Lower lobe of right lung (tissue), 2 donors: ENCODE results near the gene PHKB. TPM values are rescaled to one million over a fixed set of nuclear protein-coding genes. Genes with fewer than 3 reads are reported as not detected.

Source experiments
- ATAC-seq, 2 donors: fragments of 200-7000 bp; cut with Tn5 transposase; one replicate each; pipeline ENCODE4 v1.9.1; 2020 to 2022; ENCODE audit warnings: mild to moderate bottlenecking in 2 of 2, moderate library complexity in 2 of 2
- DNase-seq: peaks from one replicate; pipeline ENCODE4 v3.0.0-alpha.2; 2020
- H3K27ac ChIP-seq: fragments of 200-600 bp; one replicate; pipeline ENCODE4 v1.8.0; 2022
- H3K27me3 ChIP-seq: fragments of 200-600 bp; one replicate; pipeline ENCODE4 v1.8.0; 2022; ENCODE audit warnings: low read depth
- H3K36me3 ChIP-seq: fragments of 200-600 bp; one replicate; pipeline ENCODE4 v1.8.0; 2022; ENCODE audit warnings: mild to moderate bottlenecking
- H3K4me1 ChIP-seq: fragments of 200-600 bp; one replicate; pipeline ENCODE4 v1.8.0; 2022
- H3K4me3 ChIP-seq: fragments of 200-600 bp; one replicate; pipeline ENCODE4 v1.8.0; 2022; ENCODE audit warnings: mild to moderate bottlenecking
- H3K9me3 ChIP-seq: fragments of 200-600 bp; one replicate; pipeline ENCODE4 v1.8.0; 2022
- intact Hi-C: fragments of 100-400 bp; cut with DNase I; formaldehyde crosslinking; loops from one replicate; pipeline ENCODE4 v1.11.0; 2022
- total RNA-seq: library from RNA; stranded (reverse); fragmentation: NEBNext Ultra II Directional; extraction: Animal tissue kit (Norgen Biotek cat#: 25700); gene quantifications from one replicate; pipeline ENCODE4 v1.2.1, GENCODE V29; 2021
- TF ChIP-seq, protein P1 (sequence below): fragments of 200-600 bp; IDR thresholded peaks from one replicate; pipeline ENCODE4 v1.8.0; 2022; ENCODE audit warnings: antibody characterized with exemption, mild to moderate bottlenecking
- donor health status: DM: no; HTN: yes; CAD: no; lungs with severe emphysema.

The PHKB gene
- total RNA-seq, 1 donor from 2014 or later = 95.1 TPM

- Histone ChIP-seq H3K4me1 (no peaks in the 10 kb centered on the region), H3K9me3 (no peaks in the 10 kb centered on the region), H3K27me3 (no peaks in the 10 kb centered on the region), H3K27ac (no peak overlapping the region), H3K36me3 (no peaks in the 10 kb centered on the region), H3K4me3 (no peak overlapping the region)
- no peak for DNase-seq
- peak in 1 of 2 donors; percentile 43 for ATAC-seq
- intact Hi-C loops = no loop called here
- TF ChIP-seq, protein P1, sequence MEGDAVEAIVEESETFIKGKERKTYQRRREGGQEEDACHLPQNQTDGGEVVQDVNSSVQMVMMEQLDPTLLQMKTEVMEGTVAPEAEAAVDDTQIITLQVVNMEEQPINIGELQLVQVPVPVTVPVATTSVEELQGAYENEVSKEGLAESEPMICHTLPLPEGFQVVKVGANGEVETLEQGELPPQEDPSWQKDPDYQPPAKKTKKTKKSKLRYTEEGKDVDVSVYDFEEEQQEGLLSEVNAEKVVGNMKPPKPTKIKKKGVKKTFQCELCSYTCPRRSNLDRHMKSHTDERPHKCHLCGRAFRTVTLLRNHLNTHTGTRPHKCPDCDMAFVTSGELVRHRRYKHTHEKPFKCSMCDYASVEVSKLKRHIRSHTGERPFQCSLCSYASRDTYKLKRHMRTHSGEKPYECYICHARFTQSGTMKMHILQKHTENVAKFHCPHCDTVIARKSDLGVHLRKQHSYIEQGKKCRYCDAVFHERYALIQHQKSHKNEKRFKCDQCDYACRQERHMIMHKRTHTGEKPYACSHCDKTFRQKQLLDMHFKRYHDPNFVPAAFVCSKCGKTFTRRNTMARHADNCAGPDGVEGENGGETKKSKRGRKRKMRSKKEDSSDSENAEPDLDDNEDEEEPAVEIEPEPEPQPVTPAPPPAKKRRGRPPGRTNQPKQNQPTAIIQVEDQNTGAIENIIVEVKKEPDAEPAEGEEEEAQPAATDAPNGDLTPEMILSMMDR = no peak
These were observed 163.4 kb downstream of the PHKB start for GRCh38 chr16:47624563-47624962.

DNA sequence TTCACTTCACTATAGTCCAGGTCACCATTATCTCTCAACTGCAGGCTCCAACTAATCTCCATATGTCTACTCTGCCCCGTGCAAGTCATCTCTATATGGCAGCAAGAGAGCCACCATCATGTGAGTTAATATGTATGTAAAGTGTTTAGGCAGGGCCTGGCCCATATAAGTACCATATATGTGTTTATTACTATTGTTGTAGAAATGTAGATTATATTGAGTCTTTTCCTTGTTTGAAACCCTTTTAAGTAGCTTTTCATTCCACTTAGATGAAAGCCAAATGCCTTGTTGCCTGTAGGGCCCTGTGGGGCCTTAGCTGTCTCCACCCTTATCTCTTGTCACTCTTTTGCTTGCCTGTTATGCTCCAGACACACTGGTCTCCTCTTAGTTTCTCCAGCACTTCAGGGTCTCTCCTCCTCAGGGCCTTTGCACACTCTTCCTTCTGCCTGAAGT, 164.0 kb downstream of the PHKB start:
- TF ChIP-seq, protein P1 = no peak
- Histone ChIP-seq H3K27ac (no peak overlapping the region), H3K4me3 (no peak overlapping the region), H3K9me3 (no peaks in the 10 kb centered on the region), H3K27me3 (no peaks in the 10 kb centered on the region), H3K4me1 (no peaks in the 10 kb centered on the region), H3K36me3 (no peaks in the 10 kb centered on the region)
- ATAC-seq (no peak), DNase-seq (no peak)
- intact Hi-C loops = no loop called here

DNA sequence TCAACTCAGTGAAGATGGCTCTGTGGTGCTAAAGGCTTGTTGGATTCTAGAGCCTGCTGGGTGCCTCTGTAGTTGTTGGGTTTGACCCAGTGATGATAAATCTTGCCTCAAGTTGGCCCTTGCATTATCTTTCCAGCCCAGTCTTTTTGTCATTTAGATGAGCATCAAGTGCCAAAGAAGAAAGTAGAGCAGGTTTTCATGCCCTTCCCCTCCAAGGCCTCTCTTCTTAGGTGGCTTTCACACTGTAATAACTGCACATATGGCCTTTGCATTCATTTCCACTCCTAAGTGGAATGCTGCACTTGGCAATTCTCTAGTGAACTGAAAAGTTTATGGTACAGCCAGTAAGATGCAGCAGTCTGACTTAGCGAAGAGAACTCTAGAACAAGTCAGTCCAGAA, 165.1 kb downstream of the PHKB start:
- Histone ChIP-seq H3K4me1 (no peaks in the 10 kb centered on the region), H3K9me3 (no peaks in the 10 kb centered on the region), H3K27ac (no peak overlapping the region), H3K4me3 (no peak overlapping the region), H3K36me3 (no peaks in the 10 kb centered on the region), H3K27me3 (no peaks in the 10 kb centered on the region)
- intact Hi-C loops = no loop called here
- ATAC-seq = no peak
- no peak for DNase-seq
- TF ChIP-seq, protein P1 = no peak

- no peaks in the 10 kb centered on the region for H3K27me3 ChIP-seq
- H3K27ac ChIP-seq = no peak overlapping the region
- no peak for DNase-seq
- H3K9me3 ChIP-seq = no peaks in the 10 kb centered on the region
- H3K4me3 ChIP-seq = no peak overlapping the region
- H3K36me3 ChIP-seq = no peaks in the 10 kb centered on the region
- intact Hi-C loops = no loop called here
- TF ChIP-seq, protein P1 = no peak
- H3K4me1 ChIP-seq = no peaks in the 10 kb centered on the region
- no peak for ATAC-seq
These were observed 166.0 kb downstream of the PHKB start for GRCh38 chr16:47627085-47627639.

- H3K27me3 ChIP-seq = no peaks in the 10 kb centered on the region
These were observed 166.6 kb downstream of the PHKB start for GRCh38 chr16:47627721-47628120.

More at GRCh38 chr16:47627721-47628120, 166.6 kb downstream of the PHKB start:
- intact Hi-C loops = no loop called here
- DNase-seq = no peak
- TF ChIP-seq, protein P1 = no peak
- H3K9me3 ChIP-seq = no peaks in the 10 kb centered on the region
- no peak overlapping the region for H3K4me3 ChIP-seq
- H3K4me1 ChIP-seq = no peaks in the 10 kb centered on the region
- H3K36me3 ChIP-seq = no peaks in the 10 kb centered on the region
- no peak for ATAC-seq
- H3K27ac ChIP-seq = no peak overlapping the region
